GM23338 (cell line): ENCODE results near the gene GLTP. TPM values are rescaled to one million over a fixed set of nuclear protein-coding genes. Genes with fewer than 3 reads are reported as not detected.

ENCODE experiments used
- ATAC-seq: fragments of 200-7000 bp; cut with Tn5 transposase; 3 replicates; pipeline ENCODE4 v1.9.1; 2020
- DNase-seq: peaks from one replicate; pipeline ENCODE4 v3.0.0-alpha.2; 2015; ENCODE audit warnings: low spot score
- H2AFZ ChIP-seq: fragments of 200-600 bp; sonication (generic); 2 replicates; pipeline ENCODE4 v1.8.0; 2016; ENCODE audit warnings: antibody characterized with exemption, mild to moderate bottlenecking, moderate library complexity
- H3F3A ChIP-seq: fragments of 200-600 bp; sonication (generic); replicated peaks from 2 replicates; pipeline ENCODE4 v1.8.0; 2017; ENCODE audit warnings: antibody characterized with exemption, mixed run types, low read depth
- H3K27ac ChIP-seq: fragments of 200-600 bp; sonication (generic); 2 replicates; pipeline ENCODE4 v1.6.1; 2016; ENCODE audit warnings: low read depth
- H3K27me3 ChIP-seq: fragments of 200-600 bp; sonication (generic); 2 replicates; pipeline ENCODE4 v1.8.0; 2016; ENCODE audit warnings: mild to moderate bottlenecking, mixed run types, moderate library complexity; ENCODE audit not compliant: insufficient read depth
- H3K36me3 ChIP-seq: fragments of 200-600 bp; sonication (generic); 2 replicates; pipeline ENCODE4 v1.8.0; 2016; ENCODE audit warnings: mild to moderate bottlenecking; ENCODE audit not compliant: insufficient read depth
- H3K4me1 ChIP-seq: fragments of 200-600 bp; sonication (generic); 2 replicates; pipeline ENCODE4 v1.8.0; 2016; ENCODE audit warnings: mild to moderate bottlenecking, moderate library complexity; ENCODE audit not compliant: insufficient read depth
- H3K4me2 ChIP-seq: fragments of 200-600 bp; sonication (generic); 2 replicates; pipeline ENCODE4 v1.7.1; 2017; ENCODE audit warnings: mixed run types
- H3K4me3 ChIP-seq: fragments of 200-600 bp; sonication (generic); 2 replicates; pipeline ENCODE4 v1.6.1; 2016; ENCODE audit warnings: mixed run types
- H3K79me2 ChIP-seq: fragments of 200-600 bp; sonication (generic); replicated peaks from 2 replicates; pipeline ENCODE4 v1.8.0; 2017; ENCODE audit warnings: mild to moderate bottlenecking; ENCODE audit not compliant: insufficient read depth
- H3K9me2 ChIP-seq: fragments of 200-600 bp; sonication (generic); 2 replicates; pipeline ENCODE4 v1.8.0; 2017; ENCODE audit not compliant: insufficient read depth
- H4K20me1 ChIP-seq: fragments of 200-600 bp; sonication (generic); replicated peaks from 2 replicates; pipeline ENCODE4 v1.8.0; 2017; ENCODE audit warnings: mild to moderate bottlenecking; ENCODE audit not compliant: insufficient read depth
- H3K27ac Mint-ChIP-seq: 2 replicates; pipeline ENCODE4 v1.8.0; 2020; ENCODE audit warnings: inconsistent platforms, mild to moderate bottlenecking, moderate library complexity, mixed read lengths
- H3K27me3 Mint-ChIP-seq: 3 replicates; pipeline ENCODE4 v1.8.0; 2022; ENCODE audit warnings: low read depth, mild to moderate bottlenecking, moderate library complexity, mixed read lengths, inconsistent platforms; ENCODE audit not compliant: insufficient read depth, poor library complexity
- H3K36me3 Mint-ChIP-seq: 3 replicates; pipeline ENCODE4 v1.8.0; 2021; ENCODE audit warnings: low read depth, mild to moderate bottlenecking, inconsistent platforms, moderate library complexity, mixed read lengths
- H3K4me1 Mint-ChIP-seq: 3 replicates; pipeline ENCODE4 v1.8.0; 2020; ENCODE audit warnings: mild to moderate bottlenecking, inconsistent platforms, mixed read lengths
- H3K4me3 Mint-ChIP-seq: 3 replicates; pipeline ENCODE4 v1.8.0; 2021; ENCODE audit warnings: moderate library complexity, mild to moderate bottlenecking, inconsistent platforms, mixed read lengths
- H3K9me3 Mint-ChIP-seq: 3 replicates; pipeline ENCODE4 v1.8.0; 2020; ENCODE audit warnings: moderate library complexity, mild to moderate bottlenecking, inconsistent platforms, mixed read lengths
- CREB1 ChIP-seq: fragments of 250-450 bp; sonication (Bioruptor Pico); IDR thresholded peaks from 2 replicates; pipeline ENCODE4 v1.5.0; 2020; ENCODE audit warnings: low read depth, mild to moderate bottlenecking, moderate library complexity
- EZH2 ChIP-seq: fragments of 200-600 bp; sonication (generic); IDR thresholded peaks from one replicate; pipeline ENCODE4 v1.8.0; 2017; ENCODE audit warnings: antibody characterized with exemption, mild to moderate bottlenecking, low read depth; ENCODE audit not compliant: unreplicated experiment
- EZH2phosphoT487 ChIP-seq: fragments of 200-600 bp; sonication (generic); IDR thresholded peaks from one replicate; pipeline ENCODE4 v1.8.1; 2018; ENCODE audit warnings: antibody characterized with exemption; ENCODE audit not compliant: unreplicated experiment
- JUNB ChIP-seq: IDR thresholded peaks from one replicate; pipeline ENCODE4 v1.6.1; 2016; ENCODE audit warnings: antibody characterized with exemption; ENCODE audit not compliant: unreplicated experiment
- POLR2AphosphoS5 ChIP-seq: IDR thresholded peaks from 2 replicates; pipeline ENCODE4 v1.6.1; 2016; ENCODE audit warnings: antibody characterized with exemption, low read depth
- STAT1 ChIP-seq: IDR thresholded peaks from one replicate; pipeline ENCODE4 v1.6.1; 2016; ENCODE audit warnings: antibody characterized with exemption; ENCODE audit not compliant: unreplicated experiment
- ZNF114 ChIP-seq: fragments of 250-450 bp; sonication (Bioruptor Pico); IDR thresholded peaks from 2 replicates; pipeline ENCODE4 v1.5.0; 2020; ENCODE audit warnings: mild to moderate bottlenecking, moderate library complexity
- long read RNA-seq: library from polyadenylated mRNA; unstranded; transcript quantifications from one replicate; pipeline ENCODE4 v2.0.0, GENCODE V29; 2020; ENCODE audit not compliant: unreplicated experiment
- polyA plus RNA-seq: library from polyadenylated mRNA; unstranded; fragments of >200 nt; fragmentation: Nextera tagmentation; extraction: Ambion mirVana; gene quantifications from 2 replicates; pipeline ENCODE4 v1.2.1, GENCODE V29; 2016
- total RNA-seq: library from RNA; depleted of rRNA; stranded (reverse); fragments of >200 nt; shearing (Covaris generic); gene quantifications from 2 replicates; pipeline ENCODE4 v1.2.3, GENCODE V29; 2014; rRNA removed
- TF ChIP-seq, protein P1 (sequence below): IDR thresholded peaks from one replicate; pipeline ENCODE4 v1.6.1; 2018; ENCODE audit warnings: antibody characterized with exemption; ENCODE audit not compliant: unreplicated experiment
- TF ChIP-seq, protein P2 (sequence below): fragments of 250-450 bp; sonication (Bioruptor Pico); IDR thresholded peaks from 2 replicates; pipeline ENCODE4 v1.5.0; 2020; ENCODE audit warnings: mild to moderate bottlenecking, moderate library complexity
- TF ChIP-seq, protein P3 (sequence below), 2 experiments: fragments of 200-600 bp in 1 of 2; sonication (generic) in 1 of 2; conservative IDR thresholded peaks; 2 replicates each; pipeline versions ENCODE4 v1.5.1 to v1.6.1; 2016 to 2017; ENCODE audit warnings: antibody characterized with exemption in 2 of 2, low read depth in 2 of 2, mild to moderate bottlenecking in 2 of 2, moderate library complexity in 1 of 2
- TF ChIP-seq, protein P4 (sequence below): IDR thresholded peaks from 2 replicates; pipeline ENCODE4 v1.6.1; 2016; ENCODE audit warnings: antibody characterized with exemption

GLTP gene, protein sequence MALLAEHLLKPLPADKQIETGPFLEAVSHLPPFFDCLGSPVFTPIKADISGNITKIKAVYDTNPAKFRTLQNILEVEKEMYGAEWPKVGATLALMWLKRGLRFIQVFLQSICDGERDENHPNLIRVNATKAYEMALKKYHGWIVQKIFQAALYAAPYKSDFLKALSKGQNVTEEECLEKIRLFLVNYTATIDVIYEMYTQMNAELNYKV
- total RNA-seq (24.4 and 30.2 TPM in 2 replicates), polyA plus RNA-seq (26.5 and 28.0 TPM in 2 replicates)
- long read RNA-seq, transcript GLTP-201 (5 exons, 2,356 nt), result major isoform, 16 of 24 reads
- long read RNA-seq, partial matches to known transcripts, result 1 of 24 reads
- long read RNA-seq, other reads (novel, unspliced or antisense), result 7 of 24 reads

DNA sequence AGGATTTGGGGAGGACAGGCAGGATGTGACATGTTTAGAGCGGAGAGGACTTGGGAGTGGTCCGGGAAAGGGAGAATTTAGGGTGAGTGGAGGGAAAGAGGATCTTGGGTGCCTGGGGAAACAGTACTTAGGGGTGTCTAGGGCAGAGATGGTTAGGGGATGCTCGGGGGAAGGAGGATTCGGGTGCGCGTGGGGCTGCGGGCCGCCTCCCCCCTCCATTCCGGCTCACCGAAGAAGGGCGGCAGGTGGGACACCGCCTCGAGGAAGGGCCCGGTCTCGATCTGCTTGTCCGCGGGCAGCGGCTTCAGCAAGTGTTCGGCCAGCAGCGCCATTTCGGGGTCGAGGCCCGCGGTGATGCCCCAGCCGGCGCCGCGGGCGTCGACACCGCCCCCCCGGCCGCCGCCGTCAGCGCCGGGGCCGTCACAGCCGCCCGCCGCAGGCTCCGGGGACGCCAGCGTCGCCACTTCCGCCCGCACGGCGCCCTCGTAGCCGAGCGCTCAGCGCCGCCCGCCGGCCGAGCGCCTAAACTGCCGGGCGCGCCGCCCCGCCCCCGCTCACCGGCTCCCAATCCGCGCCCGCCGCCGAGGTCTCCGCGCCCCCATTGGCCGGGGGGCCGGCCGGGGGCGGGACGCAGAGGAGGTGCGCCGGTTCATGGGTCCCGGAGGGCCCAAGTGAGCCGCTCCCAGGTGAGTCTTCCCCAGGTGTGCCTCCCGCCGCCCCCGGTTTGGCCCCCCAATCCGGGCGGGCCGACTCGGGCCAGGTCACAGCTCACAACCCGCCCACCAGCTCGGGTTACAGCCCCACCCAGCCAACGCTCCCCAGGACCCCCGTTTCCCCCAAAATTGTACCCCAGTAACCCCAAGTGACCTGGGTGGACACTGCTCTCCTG lies at the start of gene GLTP:
GLTP (minus strand) TSS at position 499 of the 889 bp plus-strand sequence; CDS start at position 332, 167 bp downstream.
- Histone ChIP-seq H3K9me2 (no peaks in the 10 kb centered on the region), H3K36me3 (no peaks in the 10 kb centered on the region), H4K20me1 (peaks cover 21% of the 10 kb centered on the region), H3K79me2 (peaks cover 47% of the 10 kb centered on the region), H3K27ac (peak within 1 kb of the TSS; percentile 96), H3K4me2 (peak within 1 kb of the TSS; percentile 100), H3K27me3 (no peaks in the 10 kb centered on the region), H2AFZ (peak within 1 kb of the TSS; percentile 63; the same call in 1 of the 2 replicates), H3K4me3 (peak within 1 kb of the TSS; percentile 95), H3K4me1 (peaks cover 39% of the 10 kb centered on the region), H3F3A (peaks cover 3% of the 10 kb centered on the region; the same call in 1 of the 2 replicates)
- peaks cover 8% of the 10 kb centered on the region for H3K27me3 Mint-ChIP-seq
- no peaks in the 10 kb centered on the region; the same call in 2 of the 3 replicates for H3K36me3 Mint-ChIP-seq
- peak within 1 kb of the TSS; percentile 91 for H3K27ac Mint-ChIP-seq
- DNase-seq (peak; percentile 95), ATAC-seq (peak; percentile 95)
- H3K4me3 Mint-ChIP-seq, result peak within 1 kb of the TSS; percentile 89
- H3K4me1 Mint-ChIP-seq, result peaks cover 44% of the 10 kb centered on the region
- H3K9me3 Mint-ChIP-seq, result no peaks in the 10 kb centered on the region
- TF ChIP-seq, protein P1, sequence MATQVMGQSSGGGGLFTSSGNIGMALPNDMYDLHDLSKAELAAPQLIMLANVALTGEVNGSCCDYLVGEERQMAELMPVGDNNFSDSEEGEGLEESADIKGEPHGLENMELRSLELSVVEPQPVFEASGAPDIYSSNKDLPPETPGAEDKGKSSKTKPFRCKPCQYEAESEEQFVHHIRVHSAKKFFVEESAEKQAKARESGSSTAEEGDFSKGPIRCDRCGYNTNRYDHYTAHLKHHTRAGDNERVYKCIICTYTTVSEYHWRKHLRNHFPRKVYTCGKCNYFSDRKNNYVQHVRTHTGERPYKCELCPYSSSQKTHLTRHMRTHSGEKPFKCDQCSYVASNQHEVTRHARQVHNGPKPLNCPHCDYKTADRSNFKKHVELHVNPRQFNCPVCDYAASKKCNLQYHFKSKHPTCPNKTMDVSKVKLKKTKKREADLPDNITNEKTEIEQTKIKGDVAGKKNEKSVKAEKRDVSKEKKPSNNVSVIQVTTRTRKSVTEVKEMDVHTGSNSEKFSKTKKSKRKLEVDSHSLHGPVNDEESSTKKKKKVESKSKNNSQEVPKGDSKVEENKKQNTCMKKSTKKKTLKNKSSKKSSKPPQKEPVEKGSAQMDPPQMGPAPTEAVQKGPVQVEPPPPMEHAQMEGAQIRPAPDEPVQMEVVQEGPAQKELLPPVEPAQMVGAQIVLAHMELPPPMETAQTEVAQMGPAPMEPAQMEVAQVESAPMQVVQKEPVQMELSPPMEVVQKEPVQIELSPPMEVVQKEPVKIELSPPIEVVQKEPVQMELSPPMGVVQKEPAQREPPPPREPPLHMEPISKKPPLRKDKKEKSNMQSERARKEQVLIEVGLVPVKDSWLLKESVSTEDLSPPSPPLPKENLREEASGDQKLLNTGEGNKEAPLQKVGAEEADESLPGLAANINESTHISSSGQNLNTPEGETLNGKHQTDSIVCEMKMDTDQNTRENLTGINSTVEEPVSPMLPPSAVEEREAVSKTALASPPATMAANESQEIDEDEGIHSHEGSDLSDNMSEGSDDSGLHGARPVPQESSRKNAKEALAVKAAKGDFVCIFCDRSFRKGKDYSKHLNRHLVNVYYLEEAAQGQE, result no peak
- TF ChIP-seq CREB1 (CRISPR knock-in tag) (peak; percentile 22; the same call in 1 of the 2 replicates), JUNB (no peak), EZH2 (no peak), STAT1 (no peak), EZH2phosphoT487 (no peak), POLR2AphosphoS5 (0 out of 2 replicates have a peak, but pooled peaks have one; percentile 40), ZNF114 (CRISPR knock-in tag) (no peak)
- TF ChIP-seq, protein P2, sequence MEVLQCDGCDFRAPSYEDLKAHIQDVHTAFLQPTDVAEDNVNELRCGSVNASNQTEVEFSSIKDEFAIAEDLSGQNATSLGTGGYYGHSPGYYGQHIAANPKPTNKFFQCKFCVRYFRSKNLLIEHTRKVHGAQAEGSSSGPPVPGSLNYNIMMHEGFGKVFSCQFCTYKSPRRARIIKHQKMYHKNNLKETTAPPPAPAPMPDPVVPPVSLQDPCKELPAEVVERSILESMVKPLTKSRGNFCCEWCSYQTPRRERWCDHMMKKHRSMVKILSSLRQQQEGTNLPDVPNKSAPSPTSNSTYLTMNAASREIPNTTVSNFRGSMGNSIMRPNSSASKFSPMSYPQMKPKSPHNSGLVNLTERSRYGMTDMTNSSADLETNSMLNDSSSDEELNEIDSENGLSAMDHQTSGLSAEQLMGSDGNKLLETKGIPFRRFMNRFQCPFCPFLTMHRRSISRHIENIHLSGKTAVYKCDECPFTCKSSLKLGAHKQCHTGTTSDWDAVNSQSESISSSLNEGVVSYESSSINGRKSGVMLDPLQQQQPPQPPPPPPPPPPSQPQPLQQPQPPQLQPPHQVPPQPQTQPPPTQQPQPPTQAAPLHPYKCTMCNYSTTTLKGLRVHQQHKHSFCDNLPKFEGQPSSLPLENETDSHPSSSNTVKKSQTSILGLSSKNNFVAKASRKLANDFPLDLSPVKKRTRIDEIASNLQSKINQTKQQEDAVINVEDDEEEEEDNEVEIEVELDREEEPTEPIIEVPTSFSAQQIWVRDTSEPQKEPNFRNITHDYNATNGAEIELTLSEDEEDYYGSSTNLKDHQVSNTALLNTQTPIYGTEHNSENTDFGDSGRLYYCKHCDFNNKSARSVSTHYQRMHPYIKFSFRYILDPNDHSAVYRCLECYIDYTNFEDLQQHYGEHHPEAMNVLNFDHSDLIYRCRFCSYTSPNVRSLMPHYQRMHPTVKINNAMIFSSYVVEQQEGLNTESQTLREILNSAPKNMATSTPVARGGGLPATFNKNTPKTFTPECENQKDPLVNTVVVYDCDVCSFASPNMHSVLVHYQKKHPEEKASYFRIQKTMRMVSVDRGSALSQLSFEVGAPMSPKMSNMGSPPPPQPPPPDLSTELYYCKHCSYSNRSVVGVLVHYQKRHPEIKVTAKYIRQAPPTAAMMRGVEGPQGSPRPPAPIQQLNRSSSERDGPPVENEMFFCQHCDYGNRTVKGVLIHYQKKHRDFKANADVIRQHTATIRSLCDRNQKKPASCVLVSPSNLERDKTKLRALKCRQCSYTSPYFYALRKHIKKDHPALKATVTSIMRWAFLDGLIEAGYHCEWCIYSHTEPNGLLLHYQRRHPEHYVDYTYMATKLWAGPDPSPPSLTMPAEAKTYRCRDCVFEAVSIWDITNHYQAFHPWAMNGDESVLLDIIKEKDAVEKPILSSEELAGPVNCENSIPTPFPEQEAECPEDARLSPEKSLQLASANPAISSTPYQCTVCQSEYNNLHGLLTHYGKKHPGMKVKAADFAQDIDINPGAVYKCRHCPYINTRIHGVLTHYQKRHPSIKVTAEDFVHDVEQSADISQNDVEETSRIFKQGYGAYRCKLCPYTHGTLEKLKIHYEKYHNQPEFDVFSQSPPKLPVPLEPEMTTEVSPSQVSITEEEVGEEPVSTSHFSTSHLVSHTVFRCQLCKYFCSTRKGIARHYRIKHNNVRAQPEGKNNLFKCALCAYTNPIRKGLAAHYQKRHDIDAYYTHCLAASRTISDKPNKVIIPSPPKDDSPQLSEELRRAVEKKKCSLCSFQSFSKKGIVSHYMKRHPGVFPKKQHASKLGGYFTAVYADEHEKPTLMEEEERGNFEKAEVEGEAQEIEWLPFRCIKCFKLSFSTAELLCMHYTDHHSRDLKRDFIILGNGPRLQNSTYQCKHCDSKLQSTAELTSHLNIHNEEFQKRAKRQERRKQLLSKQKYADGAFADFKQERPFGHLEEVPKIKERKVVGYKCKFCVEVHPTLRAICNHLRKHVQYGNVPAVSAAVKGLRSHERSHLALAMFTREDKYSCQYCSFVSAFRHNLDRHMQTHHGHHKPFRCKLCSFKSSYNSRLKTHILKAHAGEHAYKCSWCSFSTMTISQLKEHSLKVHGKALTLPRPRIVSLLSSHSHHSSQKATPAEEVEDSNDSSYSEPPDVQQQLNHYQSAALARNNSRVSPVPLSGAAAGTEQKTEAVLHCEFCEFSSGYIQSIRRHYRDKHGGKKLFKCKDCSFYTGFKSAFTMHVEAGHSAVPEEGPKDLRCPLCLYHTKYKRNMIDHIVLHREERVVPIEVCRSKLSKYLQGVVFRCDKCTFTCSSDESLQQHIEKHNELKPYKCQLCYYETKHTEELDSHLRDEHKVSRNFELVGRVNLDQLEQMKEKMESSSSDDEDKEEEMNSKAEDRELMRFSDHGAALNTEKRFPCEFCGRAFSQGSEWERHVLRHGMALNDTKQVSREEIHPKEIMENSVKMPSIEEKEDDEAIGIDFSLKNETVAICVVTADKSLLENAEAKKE (CRISPR knock-in tag), result no peak
- TF ChIP-seq, protein P3, sequence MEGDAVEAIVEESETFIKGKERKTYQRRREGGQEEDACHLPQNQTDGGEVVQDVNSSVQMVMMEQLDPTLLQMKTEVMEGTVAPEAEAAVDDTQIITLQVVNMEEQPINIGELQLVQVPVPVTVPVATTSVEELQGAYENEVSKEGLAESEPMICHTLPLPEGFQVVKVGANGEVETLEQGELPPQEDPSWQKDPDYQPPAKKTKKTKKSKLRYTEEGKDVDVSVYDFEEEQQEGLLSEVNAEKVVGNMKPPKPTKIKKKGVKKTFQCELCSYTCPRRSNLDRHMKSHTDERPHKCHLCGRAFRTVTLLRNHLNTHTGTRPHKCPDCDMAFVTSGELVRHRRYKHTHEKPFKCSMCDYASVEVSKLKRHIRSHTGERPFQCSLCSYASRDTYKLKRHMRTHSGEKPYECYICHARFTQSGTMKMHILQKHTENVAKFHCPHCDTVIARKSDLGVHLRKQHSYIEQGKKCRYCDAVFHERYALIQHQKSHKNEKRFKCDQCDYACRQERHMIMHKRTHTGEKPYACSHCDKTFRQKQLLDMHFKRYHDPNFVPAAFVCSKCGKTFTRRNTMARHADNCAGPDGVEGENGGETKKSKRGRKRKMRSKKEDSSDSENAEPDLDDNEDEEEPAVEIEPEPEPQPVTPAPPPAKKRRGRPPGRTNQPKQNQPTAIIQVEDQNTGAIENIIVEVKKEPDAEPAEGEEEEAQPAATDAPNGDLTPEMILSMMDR (conservative IDR thresholded peaks at IDR 0.05; ENCODE audit: low read depth in 2 of 2), result peak in 1 of 2 experiments; percentile 65; a peak in 2 of 4 replicates
- TF ChIP-seq, protein P4, sequence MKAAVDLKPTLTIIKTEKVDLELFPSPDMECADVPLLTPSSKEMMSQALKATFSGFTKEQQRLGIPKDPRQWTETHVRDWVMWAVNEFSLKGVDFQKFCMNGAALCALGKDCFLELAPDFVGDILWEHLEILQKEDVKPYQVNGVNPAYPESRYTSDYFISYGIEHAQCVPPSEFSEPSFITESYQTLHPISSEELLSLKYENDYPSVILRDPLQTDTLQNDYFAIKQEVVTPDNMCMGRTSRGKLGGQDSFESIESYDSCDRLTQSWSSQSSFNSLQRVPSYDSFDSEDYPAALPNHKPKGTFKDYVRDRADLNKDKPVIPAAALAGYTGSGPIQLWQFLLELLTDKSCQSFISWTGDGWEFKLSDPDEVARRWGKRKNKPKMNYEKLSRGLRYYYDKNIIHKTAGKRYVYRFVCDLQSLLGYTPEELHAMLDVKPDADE, result no peak
